SU-DHL-6 (cell line): ENCODE measurements around the gene ACAD11.

Experiments used
- H2AFZ ChIP-seq: fragments of 200-600 bp; sonication (generic); 2 replicates; pipeline ENCODE4 v1.6.1; 2014; ENCODE audit warnings: low read depth, mild to moderate bottlenecking, moderate library complexity, mixed read lengths, antibody characterized with exemption, low read length; ENCODE audit not compliant: severe bottlenecking
- H3F3A ChIP-seq: fragments of 200-600 bp; shearing (Covaris generic); 2 replicates; pipeline ENCODE4 v1.6.0; 2016; ENCODE audit warnings: antibody characterized with exemption, mild to moderate bottlenecking; ENCODE audit not compliant: insufficient read depth
- H3K27ac ChIP-seq: fragments of 200-600 bp; sonication (generic); 2 replicates; pipeline ENCODE4 v1.5.1; 2016; ENCODE audit warnings: low read depth, mild to moderate bottlenecking, low read length, moderate library complexity, mixed read lengths
- H3K27me3 ChIP-seq: fragments of 200-600 bp; sonication (generic), shearing (Covaris generic); 2 replicates; pipeline ENCODE4 v1.6.0; 2014; ENCODE audit warnings: mild to moderate bottlenecking, low read length
- H3K36me3 ChIP-seq: fragments of 200-600 bp; sonication (generic); 2 replicates; pipeline ENCODE4 v1.6.1; 2014; ENCODE audit warnings: mild to moderate bottlenecking, low read length, mixed read lengths
- H3K4me2 ChIP-seq: fragments of 300-600, 200-600 bp; shearing (Covaris generic), sonication (generic); 2 replicates; pipeline ENCODE4 v1.6.0; 2014; ENCODE audit warnings: low read length, low read depth, mild to moderate bottlenecking; ENCODE audit not compliant: poor library complexity, severe bottlenecking
- H3K4me3 ChIP-seq: fragments of 200-600 bp; sonication (generic); 2 replicates; pipeline ENCODE4 v1.5.1; 2014; ENCODE audit warnings: antibody characterized with exemption, low read length, mild to moderate bottlenecking, mixed read lengths; ENCODE audit not compliant: insufficient read depth, poor library complexity, severe bottlenecking
- H3K79me2 ChIP-seq: fragments of 200-600 bp; sonication (generic); 2 replicates; pipeline ENCODE4 v1.6.1; 2014; ENCODE audit warnings: mild to moderate bottlenecking, low read length, moderate library complexity; ENCODE audit not compliant: insufficient read depth
- H3K9ac ChIP-seq: fragments of 200-600 bp; sonication (generic); 2 replicates; pipeline ENCODE4 v1.7.0; 2014; ENCODE audit warnings: mild to moderate bottlenecking, low read length
- H3K9me2 ChIP-seq: fragments of 200-600 bp; sonication (generic); replicated peaks from 2 replicates; pipeline ENCODE4 v1.6.1; 2014; ENCODE audit warnings: low read length; ENCODE audit not compliant: insufficient read depth
- H3K9me3 ChIP-seq: fragments of 200-600 bp; sonication (generic); 2 replicates; pipeline ENCODE4 v1.6.1; 2014; ENCODE audit warnings: low read length, mixed read lengths; ENCODE audit not compliant: insufficient read depth
- H4K20me1 ChIP-seq: fragments of 200-600 bp; sonication (generic); 2 replicates; pipeline ENCODE4 v1.6.1; 2014; ENCODE audit warnings: low read depth, mild to moderate bottlenecking, antibody characterized with exemption, low read length, moderate library complexity, mixed read lengths
- EZH2phosphoT487 ChIP-seq: fragments of 200-600 bp; sonication (generic), shearing (Covaris generic); conservative IDR thresholded peaks from 2 replicates; pipeline ENCODE4 v1.6.1; 2018; ENCODE audit warnings: mild to moderate bottlenecking, antibody characterized with exemption, low read length, moderate library complexity, mixed read lengths
- TF ChIP-seq, protein P1 (sequence below): fragments of 200-600 bp; sonication (generic); IDR thresholded peaks from one replicate; pipeline ENCODE4 v1.5.1; 2017; ENCODE audit warnings: antibody characterized with exemption, mild to moderate bottlenecking, low read length, moderate library complexity; ENCODE audit not compliant: insufficient read depth, poor library complexity, severe bottlenecking

The ACAD11 gene

GRCh38 chr3:132596816-132597433, 62.7 kb downstream of the ACAD11 start, which contains the start of gene ACKR4:
ACKR4 (plus strand) TSS chr3:132597270; CDS start chr3:132600398, 3,128 bp downstream.
- H3K27ac ChIP-seq = no peak within 1 kb of the TSS
- H2AFZ ChIP-seq = no peak within 1 kb of the TSS
- H3K9me3 ChIP-seq = no peaks in the 10 kb centered on the region
- H3F3A ChIP-seq = no peaks in the 10 kb centered on the region
- H3K4me3 ChIP-seq = no peak within 1 kb of the TSS
- H3K36me3 ChIP-seq = peaks cover 4% of the 10 kb centered on the region; the same call in 1 of the 2 replicates
- H3K79me2 ChIP-seq = no peaks in the 10 kb centered on the region
- H3K9ac ChIP-seq = no peak within 1 kb of the TSS
- TF ChIP-seq EZH2phosphoT487 = no peak
- TF ChIP-seq, protein P1, sequence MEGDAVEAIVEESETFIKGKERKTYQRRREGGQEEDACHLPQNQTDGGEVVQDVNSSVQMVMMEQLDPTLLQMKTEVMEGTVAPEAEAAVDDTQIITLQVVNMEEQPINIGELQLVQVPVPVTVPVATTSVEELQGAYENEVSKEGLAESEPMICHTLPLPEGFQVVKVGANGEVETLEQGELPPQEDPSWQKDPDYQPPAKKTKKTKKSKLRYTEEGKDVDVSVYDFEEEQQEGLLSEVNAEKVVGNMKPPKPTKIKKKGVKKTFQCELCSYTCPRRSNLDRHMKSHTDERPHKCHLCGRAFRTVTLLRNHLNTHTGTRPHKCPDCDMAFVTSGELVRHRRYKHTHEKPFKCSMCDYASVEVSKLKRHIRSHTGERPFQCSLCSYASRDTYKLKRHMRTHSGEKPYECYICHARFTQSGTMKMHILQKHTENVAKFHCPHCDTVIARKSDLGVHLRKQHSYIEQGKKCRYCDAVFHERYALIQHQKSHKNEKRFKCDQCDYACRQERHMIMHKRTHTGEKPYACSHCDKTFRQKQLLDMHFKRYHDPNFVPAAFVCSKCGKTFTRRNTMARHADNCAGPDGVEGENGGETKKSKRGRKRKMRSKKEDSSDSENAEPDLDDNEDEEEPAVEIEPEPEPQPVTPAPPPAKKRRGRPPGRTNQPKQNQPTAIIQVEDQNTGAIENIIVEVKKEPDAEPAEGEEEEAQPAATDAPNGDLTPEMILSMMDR = no peak
- no peaks in the 10 kb centered on the region for H4K20me1 ChIP-seq
- no peaks in the 10 kb centered on the region for H3K27me3 ChIP-seq
- H3K9me2 ChIP-seq = no peaks in the 10 kb centered on the region
- no peak within 1 kb of the TSS for H3K4me2 ChIP-seq

DNA sequence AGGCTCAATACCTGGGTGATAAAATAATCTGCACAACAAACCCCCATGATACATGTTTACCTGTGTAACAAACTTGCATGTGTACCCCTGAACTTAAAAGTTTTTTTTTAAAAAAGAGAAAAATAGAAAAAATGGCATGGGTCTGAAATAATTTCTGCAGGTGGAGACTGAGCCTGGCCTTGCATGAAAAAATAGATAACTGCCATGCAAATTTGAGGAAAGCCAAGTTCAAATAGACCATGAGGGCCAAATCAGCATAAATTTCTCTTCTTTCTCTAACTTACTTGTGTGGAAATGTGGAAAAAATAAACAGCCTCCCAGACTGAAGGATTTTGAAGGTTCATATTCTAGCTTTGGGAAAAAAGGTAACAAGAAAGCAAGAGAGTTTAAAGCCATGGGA, 63.3 kb downstream of the ACAD11 start:
- no peaks in the 10 kb centered on the region for H3F3A ChIP-seq

GRCh38 chr3:132595014-132595413, 64.6 kb downstream of the ACAD11 start:
- H3K79me2 ChIP-seq = no peaks in the 10 kb centered on the region
- no peak overlapping the region for H3K4me2 ChIP-seq
- peaks cover 4% of the 10 kb centered on the region; the same call in 1 of the 2 replicates for H3K36me3 ChIP-seq
- no peak overlapping the region for H3K4me3 ChIP-seq
- no peaks in the 10 kb centered on the region for H3K9me3 ChIP-seq
- H4K20me1 ChIP-seq = no peaks in the 10 kb centered on the region
- H2AFZ ChIP-seq = no peak overlapping the region
- H3F3A ChIP-seq = no peaks in the 10 kb centered on the region
- H3K9ac ChIP-seq = no peak overlapping the region
- TF ChIP-seq EZH2phosphoT487 = no peak
- TF ChIP-seq, protein P1 = no peak
- H3K27me3 ChIP-seq = no peaks in the 10 kb centered on the region
- no peak overlapping the region for H3K27ac ChIP-seq
- no peaks in the 10 kb centered on the region for H3K9me2 ChIP-seq

More for the DNA sequence above, 63.3 kb downstream of the ACAD11 start:
- Histone ChIP-seq H3K27me3 (no peaks in the 10 kb centered on the region), H2AFZ (no peak overlapping the region), H3K9me3 (no peaks in the 10 kb centered on the region), H3K79me2 (no peaks in the 10 kb centered on the region), H3K9ac (no peak overlapping the region), H3K27ac (no peak overlapping the region), H3K4me3 (no peak overlapping the region), H3K4me2 (no peak overlapping the region), H3K36me3 (peaks cover 4% of the 10 kb centered on the region; the same call in 1 of the 2 replicates), H4K20me1 (no peaks in the 10 kb centered on the region), H3K9me2 (no peaks in the 10 kb centered on the region)
- TF ChIP-seq, protein P1 = no peak
- TF ChIP-seq EZH2phosphoT487 = no peak
